Measurements from ENCODE around the gene NMRK2. TPM values are rescaled to one million over a fixed set of nuclear protein-coding genes. Genes with fewer than 3 reads are reported as not detected.
"Not testable (repeated sequence)": the region's sequence is repeated elsewhere in the genome, so short reads cannot be mapped to it uniquely, and the experiment has no call there.

The NMRK2 gene
- total RNA-seq, 4 donors from 2014 or later = 46.3 to 168 (median 106) TPM

DNA sequence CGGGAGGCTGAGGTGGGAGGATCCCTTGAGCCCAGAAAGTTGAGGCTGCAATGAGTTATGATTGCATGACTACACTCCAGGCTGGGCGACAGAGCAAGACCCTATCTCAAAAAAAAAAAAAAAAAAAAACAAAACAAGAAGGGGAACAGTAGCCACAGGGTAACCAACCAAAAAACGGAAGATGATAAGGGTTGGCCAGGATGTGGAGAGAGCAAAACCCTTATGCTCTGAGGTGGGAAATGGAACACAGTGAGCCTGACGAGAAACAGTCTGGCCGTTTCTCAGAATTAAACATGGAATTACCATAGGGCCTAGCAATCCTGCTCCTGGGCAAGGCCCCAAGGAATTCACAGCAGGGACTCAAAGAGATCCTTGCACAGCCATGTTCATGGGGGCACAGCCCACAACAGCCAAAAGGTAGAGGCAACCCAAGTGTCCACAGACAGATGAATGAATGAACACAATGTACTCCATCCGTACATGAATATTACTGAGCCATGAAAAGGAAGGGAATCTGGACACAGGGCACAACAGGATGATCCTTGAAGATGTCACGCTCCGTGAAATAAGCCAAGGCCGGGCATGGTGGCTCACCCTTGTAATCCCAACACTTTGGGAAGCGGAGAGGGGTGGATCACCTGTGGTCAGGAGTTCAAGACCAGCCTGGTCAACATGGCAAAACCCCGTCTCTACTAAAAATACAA, 11.3 kb downstream of the NMRK2 start:
- no peak for ATAC-seq
- H3K4me1 ChIP-seq = peaks cover 13 to 33% of the 10 kb centered on the region in 2 donors
- peak overlapping the region; percentile 98 to 99 (median 99) for H3K27ac ChIP-seq
- DNase-seq = no peak
- H3K4me3 ChIP-seq = no peak overlapping the region
- in situ Hi-C loops (cut with MboI; ENCODE audit: low sequenced_read_pairs in 4 of 4) (no loop called here), intact Hi-C loops (cut with DNase I; ENCODE audit: low total_unique reads) (no loop called here)
- no peaks in the 10 kb centered on the region for H3K36me3 ChIP-seq
- TF ChIP-seq POLR2A (IDR thresholded peaks at IDR 0.05) (no peak), CTCF (IDR thresholded peaks at IDR 0.05 in 4 of 5, conservative IDR thresholded peaks at IDR 0.05 in 1 of 5) (no peak)
- no peaks in the 10 kb centered on the region for H3K9me3 ChIP-seq
- H3K27me3 ChIP-seq = no peaks in the 10 kb centered on the region

GRCh38 chr19:3945838-3946237, 13.0 kb downstream of the NMRK2 start:
- in situ Hi-C loops (cut with MboI; ENCODE audit: low sequenced_read_pairs in 4 of 4) = no loop called here
- no peaks in the 10 kb centered on the region for H3K9me3 ChIP-seq
- peak overlapping the region; percentile 98 to 99 (median 99) for H3K27ac ChIP-seq
- H3K4me1 ChIP-seq = peaks cover 24 to 33% of the 10 kb centered on the region in 2 donors
- H3K4me3 ChIP-seq = no peak overlapping the region
- TF ChIP-seq CTCF (IDR thresholded peaks at IDR 0.05 in 4 of 5, conservative IDR thresholded peaks at IDR 0.05 in 1 of 5) (no peak), POLR2A (IDR thresholded peaks at IDR 0.05) (peak; percentile 22 to 40)
- DNase-seq (peak in 1 of 2 donors; percentile 66), ATAC-seq (peak; percentile 21 to 52)
- H3K27me3 ChIP-seq = no peaks in the 10 kb centered on the region
- H3K36me3 ChIP-seq = no peaks in the 10 kb centered on the region
- intact Hi-C loops (cut with DNase I; ENCODE audit: low total_unique reads) = no loop called here

DNA sequence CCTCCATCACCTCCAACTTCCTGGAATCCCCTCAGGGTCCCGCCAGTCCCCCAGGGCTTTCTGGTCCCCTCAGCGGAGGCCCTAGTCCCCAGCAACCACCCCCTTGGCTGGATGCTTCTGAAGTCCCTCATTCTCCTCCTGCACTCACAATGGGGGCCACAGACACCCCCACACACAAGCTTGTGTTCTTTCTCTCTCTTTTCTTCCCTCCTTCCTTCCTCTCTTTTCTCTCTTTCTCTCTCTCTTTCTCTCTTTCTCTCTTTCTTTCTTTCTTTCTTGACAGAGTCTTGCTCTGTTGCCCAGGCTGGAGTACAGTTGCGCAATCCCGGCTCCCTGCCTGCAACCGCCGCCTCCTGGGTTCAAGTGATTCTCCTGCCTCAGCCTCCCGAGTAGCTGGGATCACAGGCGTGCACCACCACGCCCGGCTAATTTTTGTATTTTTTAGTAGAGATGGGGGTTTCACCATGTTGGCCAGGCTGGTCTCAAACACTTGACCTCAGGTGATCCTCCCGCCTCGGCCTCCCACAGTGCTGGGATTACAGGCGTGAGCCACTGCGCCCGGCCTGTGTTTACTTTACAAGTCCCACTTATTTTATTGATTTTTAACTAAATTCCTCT, 14.6 kb downstream of the NMRK2 start:
- DNase-seq = not testable (repeated sequence)

DNA sequence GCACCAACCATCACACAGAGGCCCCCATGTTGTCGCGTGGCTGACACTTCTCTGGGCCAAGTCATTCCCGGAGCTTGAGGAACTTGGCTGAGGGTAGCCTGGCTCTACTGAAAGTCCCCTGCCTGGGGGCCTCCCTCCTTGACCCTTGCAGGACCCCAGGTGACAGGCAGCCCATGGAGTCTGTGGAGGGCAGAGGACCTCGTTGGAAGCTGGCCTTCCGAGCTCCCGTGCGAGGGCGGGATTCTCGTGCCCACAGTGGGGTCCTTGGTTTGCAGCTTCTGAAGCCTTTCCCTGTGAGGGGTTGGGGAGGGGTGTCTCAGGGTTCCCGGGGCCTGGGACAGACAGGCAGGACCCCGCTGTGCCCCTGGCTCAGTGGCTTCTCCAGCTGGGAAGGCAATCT, 16.4 kb downstream of the NMRK2 start:
- Histone ChIP-seq H3K27me3 (no peaks in the 10 kb centered on the region), H3K36me3 (no peaks in the 10 kb centered on the region), H3K9me3 (no peaks in the 10 kb centered on the region), H3K4me3 (peak overlapping the region; percentile 74 to 85 (median 80)), H3K4me1 (peaks cover 41 to 46% of the 10 kb centered on the region in 2 donors), H3K27ac (peak overlapping the region; percentile 98 to 99 (median 99))
- peak in 1 of 2 donors; percentile 55 for DNase-seq
- intact Hi-C loops (cut with DNase I; ENCODE audit: low total_unique reads) = no loop called here
- in situ Hi-C loops (cut with MboI; ENCODE audit: low sequenced_read_pairs in 4 of 4) = no loop called here
- TF ChIP-seq CTCF (IDR thresholded peaks at IDR 0.05 in 4 of 5, conservative IDR thresholded peaks at IDR 0.05 in 1 of 5) (no peak), POLR2A (IDR thresholded peaks at IDR 0.05) (peak in 1 of 2 donors; percentile 9)
- no peak for ATAC-seq

More for the DNA sequence above, 14.6 kb downstream of the NMRK2 start:
- H3K27ac ChIP-seq = peak overlapping the region; percentile 98 to 99 (median 99)
- in situ Hi-C loops (cut with MboI; ENCODE audit: low sequenced_read_pairs in 4 of 4); H3K4me3 ChIP-seq; H3K9me3 ChIP-seq; intact Hi-C loops (cut with DNase I; ENCODE audit: low total_unique reads); ATAC-seq; H3K27me3 ChIP-seq; H3K36me3 ChIP-seq: not testable (repeated sequence)
- H3K4me1 ChIP-seq = peaks cover 33 to 39% of the 10 kb centered on the region in 2 donors

Data from gastrocnemius medialis (tissue), 4 donors.